Naive thymus-derived CD4-positive, alpha-beta T cell (primary cell): ENCODE results near the gene MYH11. TPM values are rescaled to one million over a fixed set of nuclear protein-coding genes. Genes with fewer than 3 reads are reported as not detected.
"Not testable (repeated sequence)": the region's sequence is repeated elsewhere in the genome, so short reads cannot be mapped to it uniquely, and the experiment has no call there.

Experiments
- ATAC-seq: fragments of 150-1000 bp; cut with Tn5 transposase; 2 replicates; pipeline ENCODE4 v1.10.0; 2021; ENCODE audit warnings: mild to moderate bottlenecking, moderate library complexity
- CTCF ChIA-PET: fragments of 350-600 bp; sonication (Branson Sonifier 250); formaldehyde crosslinking; loops from one replicate; lab custom pipeline; 2021; ENCODE audit warnings: antibody characterized with exemption; lab: Charles Lee
- POLR2A ChIA-PET: fragments of 350-600 bp; sonication (Branson Sonifier 250); formaldehyde crosslinking; loops from one replicate; lab custom pipeline; 2021; ENCODE audit warnings: antibody characterized with exemption, inconsistent platforms; lab: Charles Lee
- DNase-seq, 9 donors: peaks; one replicate each; pipeline versions ENCODE4 v3.0.0 to v3.0.0-alpha.2; 2020 to 2022; ENCODE audit warnings: mixed read lengths in 1 of 9
- H3K27ac ChIP-seq: one replicate; pipeline ENCODE4 v1.7.0; 2013; ENCODE audit warnings: mild to moderate bottlenecking, low read depth, low read length, moderate library complexity
- H3K27me3 ChIP-seq, 2 donors: one replicate each; pipeline ENCODE4 v1.7.0; 2013; ENCODE audit warnings: low read length in 2 of 2, mild to moderate bottlenecking in 2 of 2, moderate library complexity in 2 of 2; ENCODE audit not compliant: control insufficient read depth in 2 of 2, insufficient read depth in 2 of 2
- H3K36me3 ChIP-seq, 3 experiments: 1 replicate in 2 of 3; 2 replicates in 1 of 3; pipeline ENCODE4 v1.7.0; 2013; ENCODE audit warnings: low read length in 3 of 3, mild to moderate bottlenecking in 3 of 3, moderate library complexity in 1 of 3; ENCODE audit not compliant: insufficient read depth in 3 of 3, control insufficient read depth in 2 of 3
- H3K4me1 ChIP-seq, 2 donors: one replicate each; pipeline ENCODE4 v1.7.0; 2013; ENCODE audit warnings: low read length in 2 of 2, mild to moderate bottlenecking in 2 of 2, moderate library complexity in 1 of 2; ENCODE audit not compliant: control insufficient read depth in 2 of 2, insufficient read depth in 2 of 2
- H3K4me3 ChIP-seq: 2 replicates; pipeline ENCODE4 v1.7.0; 2013; ENCODE audit warnings: mild to moderate bottlenecking, low read length
- H3K9me3 ChIP-seq, 3 experiments: 1 replicate in 2 of 3; 2 replicates in 1 of 3; pipeline ENCODE4 v1.7.0; 2013; ENCODE audit warnings: low read length in 3 of 3; ENCODE audit not compliant: control insufficient read depth in 2 of 3
- H3K27ac Mint-ChIP-seq, 9 donors: one replicate each; pipeline ENCODE4 v1.8.0; 2020 to 2022; ENCODE audit warnings: mixed read lengths in 9 of 9, mild to moderate bottlenecking in 8 of 9, moderate library complexity in 5 of 9, inconsistent platforms in 2 of 9
- H3K27me3 Mint-ChIP-seq, 5 donors: one replicate each; pipeline ENCODE4 v1.8.0; 2021 to 2022; ENCODE audit warnings: mixed read lengths in 5 of 5, mild to moderate bottlenecking in 1 of 5
- H3K36me3 Mint-ChIP-seq, 5 donors: one replicate each; pipeline ENCODE4 v1.8.0; 2020 to 2022; ENCODE audit warnings: mixed read lengths in 5 of 5, mild to moderate bottlenecking in 3 of 5, inconsistent platforms in 1 of 5
- H3K4me1 Mint-ChIP-seq, 7 donors: one replicate each; pipeline ENCODE4 v1.8.0; 2020 to 2022; ENCODE audit warnings: mixed read lengths in 7 of 7, mild to moderate bottlenecking in 3 of 7, inconsistent platforms in 1 of 7
- H3K4me3 Mint-ChIP-seq, 10 donors: one replicate each; pipeline ENCODE4 v1.8.0; 2020 to 2022; ENCODE audit warnings: mild to moderate bottlenecking in 10 of 10, mixed read lengths in 10 of 10, moderate library complexity in 6 of 10, inconsistent platforms in 2 of 10
- H3K9me3 Mint-ChIP-seq, 11 donors: one replicate each; pipeline ENCODE4 v1.8.0; 2020 to 2022; ENCODE audit warnings: mixed read lengths in 11 of 11, mild to moderate bottlenecking in 4 of 11, inconsistent platforms in 1 of 11, moderate library complexity in 1 of 11
- intact Hi-C, 2 donors: fragments of 100-400 bp; cut with micrococcal nuclease; formaldehyde crosslinking; loops; one replicate each; pipeline ENCODE4 v1.15.1; 2023
- polyA plus RNA-seq, 2 donors: library from polyadenylated mRNA; unstranded; fragments of 300-500 nt; fragmentation: Illumina TruSeq; gene quantifications; one replicate each; pipeline ENCODE4 v1.2.3, GENCODE V29; 2021
- total RNA-seq, 6 experiments: library from RNA in 5 of 6; stranded (reverse) in 5 of 6; gene quantifications; 1 replicate in 5 of 6; 2 replicates in 1 of 6; pipeline ENCODE4 v1.2.3 and lab custom pipeline; 2021 to 2026

MYH11 gene
- total and polyA plus RNA-seq, 7 experiments from 2014 or later, result 0.05 to 2.2 (median 0.39) TPM; not detected in 4

DNA sequence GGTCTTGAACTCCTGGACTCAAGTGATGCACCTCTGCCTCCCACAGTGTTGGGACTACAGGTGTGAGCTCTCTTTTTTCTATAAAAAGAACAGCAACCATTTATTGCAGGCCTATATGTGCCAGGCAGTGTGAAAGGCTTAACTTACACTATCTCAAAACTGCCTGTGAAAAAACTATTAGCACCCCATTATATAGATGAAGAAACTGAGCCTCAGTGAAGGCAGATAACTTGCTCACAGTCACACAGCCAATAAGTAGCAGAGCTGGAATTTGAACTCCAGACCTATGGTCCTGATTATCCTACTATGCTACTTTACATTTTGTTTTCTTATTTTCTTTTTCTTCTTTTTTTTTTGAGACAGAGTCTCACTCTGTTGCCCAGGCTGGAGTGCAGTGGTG, 191.7 kb downstream of the MYH11 start:
- peak overlapping the region in 1 of 9 donors; percentile 34 for H3K27ac Mint-ChIP-seq
- no peaks in the 10 kb centered on the region for H3K9me3 Mint-ChIP-seq
- ChIA-PET CTCF (interaction anchor here (0.7 to 1.5 kb wide), 2 partner anchors 22 to 91 kb away, joined by 4 to 5 read pairs; partner anchors contain the start of gene MARF1), POLR2A (interaction anchor here (0.6 to 1.0 kb wide), 3 partner anchors 16 to 168 kb away, joined by 4 to 5 read pairs (median 5); no protein-coding TSS in a partner anchor)
- intact Hi-C loops, result no loop called here
- peaks cover 16 to 30% (median 30%) of the 10 kb centered on the region in 7 donors for H3K4me1 Mint-ChIP-seq
- H3K36me3 Mint-ChIP-seq, result peaks cover 8 to 45% (median 21%) of the 10 kb centered on the region in 5 donors
- no peak for DNase-seq
- no peak for ATAC-seq
- no peaks in the 10 kb centered on the region for H3K27me3 Mint-ChIP-seq
- peaks cover 6 to 69% (median 11%) of the 10 kb centered on the region in 3 experiments for H3K36me3 ChIP-seq
- H3K27me3 ChIP-seq, result no peaks in the 10 kb centered on the region
- H3K9me3 ChIP-seq, result no peaks in the 10 kb centered on the region
- H3K27ac ChIP-seq, result no peak overlapping the region
- no peak overlapping the region for H3K4me3 Mint-ChIP-seq
- H3K4me3 ChIP-seq, result no peak overlapping the region
- peaks cover 0 to 7% of the 10 kb centered on the region in 2 donors for H3K4me1 ChIP-seq

DNA sequence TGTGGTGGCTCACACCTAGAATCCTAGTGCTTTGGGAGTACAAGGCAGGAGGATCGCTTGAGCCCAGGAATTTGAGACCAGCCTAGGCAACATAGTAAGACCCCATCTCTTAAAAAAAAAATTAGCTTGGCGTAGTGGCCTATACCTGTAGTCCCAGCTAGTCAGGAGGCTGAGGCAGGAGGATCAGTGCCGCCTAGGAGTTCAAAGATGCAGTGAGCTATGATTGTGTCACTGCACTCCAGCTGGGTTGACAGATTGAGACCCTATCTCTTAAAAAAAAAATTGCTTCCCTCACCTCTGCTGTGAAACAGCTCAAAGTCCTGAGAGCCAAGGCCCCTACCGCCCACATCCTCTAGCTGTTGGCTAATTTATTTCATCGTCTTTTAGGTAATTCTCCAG, 196.6 kb downstream of the MYH11 start:
- DNase-seq (no peak), ATAC-seq (no peak)
- no peaks in the 10 kb centered on the region for H3K27me3 Mint-ChIP-seq
- H3K9me3 Mint-ChIP-seq, result no peaks in the 10 kb centered on the region
- peak overlapping the region; percentile 62 to 93 (median 89) for H3K27ac Mint-ChIP-seq
- peak overlapping the region; percentile 1 to 74 (median 44) for H3K4me3 Mint-ChIP-seq
- Histone ChIP-seq H3K4me3 (no peak overlapping the region), H3K4me1 (peaks cover 5 to 26% of the 10 kb centered on the region in 2 donors), H3K27me3 (no peaks in the 10 kb centered on the region), H3K9me3 (no peaks in the 10 kb centered on the region), H3K36me3 (peaks cover 0 to 26% (median 0%) of the 10 kb centered on the region in 3 experiments), H3K27ac (peak overlapping the region; percentile 64)
- intact Hi-C loops, result no loop called here
- ChIA-PET POLR2A (interaction anchor here (1.0 to 5.4 kb wide), 4 partner anchors 9 to 30 kb away, joined by 3 to 49 read pairs (median 22); partner anchors contain the start of gene MARF1), CTCF (interaction anchor here (0.7 to 1.7 kb wide), 3 partner anchors 9 to 59 kb away, joined by 3 to 6 read pairs (median 3); no protein-coding TSS in a partner anchor)
- H3K36me3 Mint-ChIP-seq, result peaks cover 10 to 38% (median 23%) of the 10 kb centered on the region in 5 donors
- peaks cover 28 to 68% (median 64%) of the 10 kb centered on the region in 7 donors for H3K4me1 Mint-ChIP-seq

- H3K4me3 ChIP-seq, result peak overlapping the region; percentile 2
- POLR2A ChIA-PET, result interaction anchor here (0.8 to 5.4 kb wide), 5 partner anchors 10 to 23 kb away, joined by 3 to 49 read pairs (median 8); partner anchors contain the start of gene MARF1
These were observed 198.3 kb downstream of the MYH11 start for GRCh38 chr16:15658556-15658955.

GRCh38 chr16:15658149-15658548, 198.7 kb downstream of the MYH11 start:
- peak overlapping the region; percentile 64 for H3K27ac ChIP-seq
- Mint-ChIP-seq H3K4me3 (peak overlapping the region in 3 of 10 donors; percentile 13 to 55 (median 21)), H3K27ac (peak overlapping the region; percentile 77 to 93 (median 87)), H3K9me3 (no peaks in the 10 kb centered on the region), H3K4me1 (peaks cover 31 to 74% (median 66%) of the 10 kb centered on the region in 7 donors), H3K27me3 (no peaks in the 10 kb centered on the region), H3K36me3 (peaks cover 6 to 33% (median 23%) of the 10 kb centered on the region in 5 donors)
- H3K36me3 ChIP-seq, result peaks cover 0 to 19% (median 0%) of the 10 kb centered on the region in 3 experiments
- H3K27me3 ChIP-seq, result no peaks in the 10 kb centered on the region
- CTCF ChIA-PET, result interaction anchor here (0.8 kb wide), 1 partner anchor 13 kb away, joined by 4 read pairs; no protein-coding TSS in a partner anchor
- no peak overlapping the region for H3K4me3 ChIP-seq
- ATAC-seq, result no peak
- POLR2A ChIA-PET, result interaction anchor here (0.8 to 5.4 kb wide), 5 partner anchors 10 to 22 kb away, joined by 3 to 49 read pairs (median 8); partner anchors contain the start of gene MARF1
- intact Hi-C loops, result no loop called here
- peaks cover 5 to 26% of the 10 kb centered on the region in 2 donors for H3K4me1 ChIP-seq
- no peaks in the 10 kb centered on the region for H3K9me3 ChIP-seq
- no peak for DNase-seq

More at GRCh38 chr16:15658556-15658955, 198.3 kb downstream of the MYH11 start:
- Histone ChIP-seq H3K36me3 (peaks cover 0 to 15% (median 0%) of the 10 kb centered on the region in 3 experiments), H3K4me1 (peaks cover 5 to 26% of the 10 kb centered on the region in 2 donors), H3K27ac (peak overlapping the region; percentile 64), H3K27me3 (no peaks in the 10 kb centered on the region), H3K9me3 (no peaks in the 10 kb centered on the region)
- CTCF ChIA-PET, result interaction anchor here (0.8 kb wide), 1 partner anchor 13 kb away, joined by 4 read pairs; no protein-coding TSS in a partner anchor
- Mint-ChIP-seq H3K27ac (peak overlapping the region; percentile 83 to 93 (median 87)), H3K36me3 (peaks cover 9 to 33% (median 23%) of the 10 kb centered on the region in 5 donors), H3K27me3 (no peaks in the 10 kb centered on the region), H3K9me3 (no peaks in the 10 kb centered on the region), H3K4me1 (peaks cover 29 to 74% (median 67%) of the 10 kb centered on the region in 7 donors), H3K4me3 (peak overlapping the region in 9 of 10 donors; percentile 23 to 63 (median 55))
- no peak for ATAC-seq
- intact Hi-C loops, result no loop called here
- no peak for DNase-seq

- H3K27me3 Mint-ChIP-seq, H3K9me3 Mint-ChIP-seq, DNase-seq, POLR2A ChIA-PET, H3K9me3 ChIP-seq, H3K4me3 Mint-ChIP-seq, H3K27ac Mint-ChIP-seq, H3K27me3 ChIP-seq, H3K4me3 ChIP-seq, H3K27ac ChIP-seq, intact Hi-C loops, ATAC-seq, CTCF ChIA-PET: not testable (repeated sequence)
- H3K36me3 Mint-ChIP-seq, result peaks cover 2 to 26% (median 15%) of the 10 kb centered on the region in 5 donors
- H3K4me1 ChIP-seq, result peaks cover 12 to 30% of the 10 kb centered on the region in 2 donors
- peaks cover 0 to 17% (median 0%) of the 10 kb centered on the region in 3 experiments for H3K36me3 ChIP-seq
- H3K4me1 Mint-ChIP-seq, result peaks cover 26 to 80% (median 59%) of the 10 kb centered on the region in 7 donors
These were observed 201.3 kb downstream of the MYH11 start for GRCh38 chr16:15655561-15655960.

GRCh38 chr16:15654591-15654990, 202.2 kb downstream of the MYH11 start:
- Histone ChIP-seq H3K4me1 (peaks cover 12 to 22% of the 10 kb centered on the region in 2 donors), H3K4me3 (no peak overlapping the region)

More at GRCh38 chr16:15654591-15654990, 202.2 kb downstream of the MYH11 start:
- ATAC-seq (no peak), DNase-seq (no peak)
- H3K36me3 Mint-ChIP-seq, result peaks cover 0 to 24% (median 13%) of the 10 kb centered on the region in 5 donors
- no peaks in the 10 kb centered on the region for H3K9me3 ChIP-seq
- H3K27me3 Mint-ChIP-seq, result peaks cover 0 to 2% (median 0%) of the 10 kb centered on the region in 5 donors
- intact Hi-C loops, result no loop called here
- CTCF ChIA-PET, result interaction anchor here (0.5 to 2.8 kb wide), 2 partner anchors 12 to 297 kb away, joined by 3 to 7 read pairs; partner anchors contain the start of gene MARF1
- peaks cover 0 to 22% (median 0%) of the 10 kb centered on the region in 3 experiments for H3K36me3 ChIP-seq
- H3K27ac Mint-ChIP-seq, result peak overlapping the region in 2 of 9 donors; percentile 38 to 63
- H3K4me1 Mint-ChIP-seq, result peaks cover 22 to 74% (median 55%) of the 10 kb centered on the region in 7 donors
- no peak overlapping the region for H3K4me3 Mint-ChIP-seq
- POLR2A ChIA-PET, result interaction anchor here (4.7 kb wide), 1 partner anchor 12 kb away, joined by 33 read pairs; the partner anchor contains the start of gene MARF1
- H3K27ac ChIP-seq, result no peak overlapping the region
- peaks cover 0 to 3% (median 0%) of the 10 kb centered on the region in 11 donors for H3K9me3 Mint-ChIP-seq
- H3K27me3 ChIP-seq, result no peaks in the 10 kb centered on the region
